Measurements from ENCODE around the gene CRKL.

Gene CRKL

GRCh38 chr22:20986365-20986764, 69.2 kb downstream of the CRKL start:
- no peak for DNase-seq

GRCh38 chr22:20987375-20987774, 70.2 kb downstream of the CRKL start:
- no peak for DNase-seq

- no peak for DNase-seq
These were observed 71.5 kb downstream of the CRKL start for GRCh38 chr22:20988573-20989322.

GRCh38 chr22:20989323-20990138, 72.3 kb downstream of the CRKL start:
- DNase-seq, result no peak

- no peak for DNase-seq
These were observed 73.3 kb downstream of the CRKL start for GRCh38 chr22:20990184-20991180.

- no peak for DNase-seq
These were observed 74.2 kb downstream of the CRKL start for GRCh38 chr22:20991252-20992055.

GRCh38 chr22:20992056-20992442, 74.8 kb downstream of the CRKL start:
- DNase-seq, result no peak

- no peak for DNase-seq
These were observed 75.5 kb downstream of the CRKL start for GRCh38 chr22:20992456-20993303.

- DNase-seq, result no peak
These were observed 76.3 kb downstream of the CRKL start for GRCh38 chr22:20993304-20994127.

GRCh38 chr22:20994128-20994901, 77.1 kb downstream of the CRKL start:
- no peak for DNase-seq

GRCh38 chr22:20994902-20995241, 77.7 kb downstream of the CRKL start:
- no peak for DNase-seq

- DNase-seq, result no peak
These were observed 78.3 kb downstream of the CRKL start for GRCh38 chr22:20995329-20996030.

- no peak for DNase-seq
These were observed 78.8 kb downstream of the CRKL start for GRCh38 chr22:20996031-20996410.

- no peak for DNase-seq
These were observed 79.7 kb downstream of the CRKL start for GRCh38 chr22:20996598-20997535.

GRCh38 chr22:20997536-20998257, 80.5 kb downstream of the CRKL start:
- DNase-seq, result no peak

GRCh38 chr22:20998411-20999336, 81.5 kb downstream of the CRKL start:
- no peak for DNase-seq
